Stimulated activated CD4-positive, alpha-beta T cell treated with anti-CD3 and anti-CD28 coated beads, Interleukin-4, amount 100 ng/mL, for 24 hours (primary cell): ENCODE results near the gene SRPX.

Experiments
- DNase-seq: peaks from one replicate; pipeline ENCODE4 v3.0.0-alpha.2; 2020

SRPX gene

DNA sequence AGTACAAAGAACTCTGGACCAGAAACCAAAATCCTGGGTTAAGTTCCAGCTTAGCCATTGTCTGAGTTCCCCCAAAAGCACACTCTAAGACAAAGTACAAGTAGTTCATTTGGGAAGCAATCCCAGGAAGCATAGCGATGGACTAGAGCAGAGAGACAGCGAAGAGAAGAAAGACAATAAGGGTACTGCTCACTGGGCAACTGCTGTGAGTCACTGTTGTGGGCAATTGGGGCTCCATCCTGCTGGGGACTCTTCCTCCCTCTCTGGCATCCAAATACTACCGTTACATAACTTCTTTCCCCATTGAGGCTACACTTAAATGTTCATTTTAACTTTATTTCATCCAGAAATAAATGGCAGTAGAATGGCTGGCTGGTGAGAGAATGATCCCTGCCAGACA lies 14.1 kb downstream of the SRPX start:
- no peak for DNase-seq

DNA sequence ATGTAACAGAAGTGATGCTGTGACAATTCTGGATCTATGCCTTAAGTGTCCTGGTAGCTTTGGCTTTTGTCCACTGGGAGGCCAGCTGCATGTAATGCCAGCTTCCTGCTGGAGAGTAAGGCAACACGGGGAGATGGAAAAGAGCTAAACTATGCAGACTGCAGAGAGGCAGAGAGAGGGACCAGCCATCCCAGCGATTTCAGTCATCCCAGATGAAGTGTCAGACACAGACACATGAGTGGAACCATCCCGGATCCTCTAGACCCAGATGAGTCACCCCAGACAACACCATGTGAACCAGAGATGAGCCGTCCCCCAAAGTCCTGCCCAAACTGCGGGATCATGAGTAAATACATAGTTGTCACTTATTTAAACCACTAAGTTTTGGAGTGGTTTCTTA lies 14.6 kb downstream of the SRPX start:
- DNase-seq, result no peak

DNA sequence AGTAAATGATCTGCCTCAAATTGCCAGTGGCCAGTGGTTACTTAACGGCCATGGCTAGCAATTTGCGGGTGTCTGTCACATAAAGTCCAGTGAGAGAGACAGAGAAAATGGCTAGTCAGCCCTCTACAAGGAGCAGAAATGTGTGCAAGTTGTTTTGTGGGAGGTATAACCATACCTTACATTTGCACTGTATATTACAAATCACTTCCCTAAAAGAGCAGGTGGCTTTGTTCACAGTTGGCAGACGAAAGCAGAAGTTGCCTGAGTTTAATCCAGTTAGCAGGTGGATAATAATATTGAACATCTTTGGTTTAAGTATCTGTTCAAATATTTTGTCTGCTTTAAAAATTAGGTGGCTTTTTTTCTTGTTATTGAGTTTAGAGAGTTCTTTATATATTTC lies 15.6 kb downstream of the SRPX start:
- DNase-seq, result no peak

DNA sequence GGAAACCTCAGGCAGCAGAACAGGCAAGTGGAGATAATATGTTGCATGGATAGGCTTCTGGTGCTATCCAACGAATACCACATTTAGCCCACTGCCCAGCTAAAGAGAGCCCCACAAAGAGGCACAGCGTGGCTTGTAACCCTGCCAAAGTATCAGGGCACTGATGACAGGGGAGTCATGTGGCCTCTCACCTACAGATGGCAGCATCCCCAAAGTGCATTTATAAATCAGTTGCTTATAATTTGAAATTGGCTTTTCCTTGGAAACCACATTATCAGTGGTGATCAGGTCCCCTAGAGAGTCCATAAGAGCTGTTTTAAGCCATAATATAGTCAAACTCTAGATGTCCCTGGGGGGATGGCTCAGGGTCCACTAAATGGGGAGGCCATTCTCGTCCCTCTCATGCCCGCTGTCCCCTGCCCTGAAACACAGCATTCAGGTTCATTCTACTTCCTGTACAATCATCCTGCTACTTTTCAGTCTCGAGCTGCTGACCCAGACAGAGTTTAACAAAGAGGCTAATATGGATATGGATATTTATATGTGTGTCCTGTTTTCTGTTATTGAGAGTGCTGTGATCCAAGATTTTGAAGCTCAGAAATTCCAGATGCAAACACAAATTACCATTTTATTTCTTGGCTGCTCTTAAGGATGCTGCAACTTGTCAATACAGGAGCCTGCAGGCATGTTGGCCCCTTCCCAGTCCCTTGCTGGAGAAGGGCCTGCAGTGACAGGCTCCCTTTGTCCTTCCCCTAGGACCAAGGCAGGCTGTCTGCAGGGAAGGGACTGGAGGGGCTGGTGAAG lies 28.5 kb downstream of the SRPX start:
- no peak for DNase-seq

DNA sequence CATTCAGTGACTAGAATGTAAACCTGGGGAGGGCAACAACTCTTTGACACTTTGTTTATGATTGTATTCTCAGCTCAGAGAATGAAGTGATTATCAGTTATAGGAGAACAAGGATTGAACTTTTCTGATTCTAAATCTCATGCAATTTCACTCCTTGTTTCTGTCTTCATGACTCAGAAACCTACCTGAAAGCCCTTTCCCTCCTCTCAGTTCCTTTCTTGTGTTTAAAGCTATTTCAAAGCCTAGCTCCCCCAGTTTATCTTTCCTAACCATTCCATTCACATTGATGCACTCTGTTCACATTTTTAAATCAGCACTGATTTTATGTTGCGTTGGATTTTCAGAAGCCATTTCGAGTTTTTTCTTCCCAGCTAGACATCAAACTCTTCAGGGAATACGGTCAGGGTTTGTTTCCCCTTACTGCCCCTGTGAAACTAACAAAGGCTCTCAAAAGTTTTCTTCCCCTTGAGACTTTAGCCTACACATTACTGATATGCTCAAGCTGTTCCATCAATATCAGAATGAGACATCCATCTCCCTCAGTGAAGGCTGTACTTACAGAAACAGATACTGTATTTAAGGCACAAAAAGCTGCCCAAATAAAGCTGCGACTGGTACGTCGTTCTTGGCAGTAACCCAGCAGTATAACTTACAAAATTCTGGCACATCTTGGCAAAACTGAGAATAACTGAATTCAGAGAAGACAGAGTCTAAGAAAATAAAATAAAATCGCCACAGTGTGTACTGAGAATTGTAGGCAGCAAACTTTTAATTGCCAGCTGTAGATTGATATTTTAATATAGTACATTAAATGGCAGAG lies 31.0 kb downstream of the SRPX start:
- DNase-seq, result no peak

DNA sequence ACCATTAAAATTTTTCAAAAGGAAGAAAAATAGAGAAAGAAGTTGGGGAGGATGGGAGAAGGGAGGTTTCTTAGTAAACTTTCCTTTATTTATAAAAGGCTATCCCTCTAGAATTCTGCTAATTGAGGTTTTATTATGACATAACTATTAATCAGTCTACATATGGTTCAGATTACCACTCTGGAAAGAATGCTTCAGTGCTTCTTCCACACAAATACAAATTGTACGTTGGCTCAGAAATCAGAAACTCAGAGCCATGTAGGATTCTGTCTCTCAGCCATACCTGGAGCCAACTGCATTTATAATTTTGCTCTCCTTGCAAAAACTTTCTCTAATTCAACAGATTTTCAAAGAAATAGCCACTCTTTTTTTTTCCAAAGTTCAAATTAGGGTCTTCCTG lies 37.1 kb downstream of the SRPX start:
- no peak for DNase-seq

DNA sequence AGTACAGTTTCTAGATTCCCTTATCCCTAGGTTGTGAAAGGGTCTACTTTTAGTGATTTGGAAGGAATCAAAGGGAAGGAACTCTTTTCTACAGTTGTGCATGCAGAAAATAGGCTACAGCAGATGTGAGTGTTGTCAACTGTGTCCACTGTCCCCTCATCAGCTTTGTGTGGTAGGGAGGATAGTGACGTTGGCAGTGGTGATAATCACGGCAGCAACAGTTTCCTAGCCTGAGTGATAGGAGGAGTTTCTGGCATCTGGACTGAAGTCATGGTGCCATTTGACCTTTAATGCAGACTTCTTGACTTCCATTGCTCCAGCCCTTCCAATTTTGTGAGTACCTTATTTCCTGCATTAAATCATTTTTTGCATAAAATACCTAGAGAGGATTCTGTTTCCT lies 39.3 kb downstream of the SRPX start:
- no peak for DNase-seq

DNA sequence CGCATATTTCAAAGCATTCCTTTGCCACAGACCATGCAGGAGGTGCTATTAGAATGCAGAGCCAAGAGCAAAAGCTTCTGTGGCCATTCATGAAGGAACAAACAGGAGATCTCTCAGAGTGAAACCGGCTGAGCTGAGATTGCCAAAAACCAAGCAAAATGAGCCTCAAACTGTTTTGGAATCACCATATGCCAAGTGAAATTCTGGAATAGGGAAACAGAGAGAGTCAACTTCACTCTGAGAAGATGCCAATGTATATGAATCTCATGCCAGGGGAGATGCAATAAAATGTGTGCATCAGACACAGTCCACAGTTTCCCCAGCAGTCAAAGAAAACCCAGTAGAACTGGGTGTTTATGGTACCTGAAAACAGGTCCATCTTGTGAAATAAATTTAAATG lies 42.3 kb downstream of the SRPX start:
- DNase-seq, result no peak

DNA sequence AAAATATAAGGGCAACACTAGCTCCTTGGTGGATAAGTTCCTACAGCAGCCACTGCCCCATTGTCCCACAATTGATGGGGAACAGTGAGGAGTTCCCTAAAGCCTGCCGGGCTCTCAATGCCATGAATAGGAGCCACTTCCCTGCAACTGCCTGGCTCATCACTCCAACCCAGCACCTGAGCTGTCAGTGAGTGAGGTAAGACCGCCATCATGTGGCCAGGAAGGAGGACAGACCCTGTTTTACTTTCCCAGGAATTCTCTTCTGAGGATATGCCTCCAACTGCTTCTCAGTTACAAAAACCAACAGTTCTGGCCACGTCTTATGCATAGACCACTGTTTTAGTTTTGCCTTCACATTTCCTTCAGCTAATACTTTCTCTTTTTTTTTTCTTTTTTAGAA lies 45.5 kb downstream of the SRPX start:
- no peak for DNase-seq

DNA sequence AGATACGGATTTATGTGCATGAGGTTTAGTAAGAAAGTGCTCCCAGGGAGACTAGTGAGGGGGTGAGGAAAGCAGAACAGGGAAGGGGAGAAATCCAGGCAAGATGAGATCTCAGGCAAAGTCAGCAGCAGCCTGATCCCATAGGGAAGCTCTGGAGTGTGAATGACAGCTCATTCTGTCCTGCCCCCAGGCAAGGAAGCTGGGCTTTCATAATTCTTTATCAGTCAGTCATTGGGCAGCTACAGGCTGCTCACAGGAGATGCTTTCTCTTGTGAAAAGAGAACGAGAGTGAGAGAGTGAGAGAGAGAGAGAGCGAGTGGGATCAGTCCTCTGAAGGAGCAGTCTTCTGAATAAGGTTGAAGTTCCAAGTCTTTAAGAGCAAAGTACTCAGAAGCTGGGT lies 48.1 kb downstream of the SRPX start:
- no peak for DNase-seq

DNA sequence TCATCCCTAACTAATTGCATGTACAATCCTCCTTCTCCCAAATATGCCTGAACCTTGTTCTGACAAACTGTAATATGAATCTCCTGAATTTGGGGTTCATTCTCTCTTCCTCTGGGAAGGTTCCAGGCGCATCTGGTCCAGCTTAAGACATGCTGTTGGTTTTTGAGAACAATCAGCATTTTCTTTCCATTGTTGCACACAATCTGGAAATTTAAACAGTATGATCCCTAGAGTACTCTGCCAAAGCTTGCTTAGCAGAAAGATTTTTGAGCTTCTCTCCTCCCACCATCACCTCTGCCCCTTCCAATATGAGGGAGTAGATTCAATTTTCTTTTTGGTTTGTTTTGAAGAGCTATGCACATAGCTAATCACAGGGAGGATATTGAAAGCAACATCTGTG lies 50.1 kb downstream of the SRPX start:
- DNase-seq, result no peak

DNA sequence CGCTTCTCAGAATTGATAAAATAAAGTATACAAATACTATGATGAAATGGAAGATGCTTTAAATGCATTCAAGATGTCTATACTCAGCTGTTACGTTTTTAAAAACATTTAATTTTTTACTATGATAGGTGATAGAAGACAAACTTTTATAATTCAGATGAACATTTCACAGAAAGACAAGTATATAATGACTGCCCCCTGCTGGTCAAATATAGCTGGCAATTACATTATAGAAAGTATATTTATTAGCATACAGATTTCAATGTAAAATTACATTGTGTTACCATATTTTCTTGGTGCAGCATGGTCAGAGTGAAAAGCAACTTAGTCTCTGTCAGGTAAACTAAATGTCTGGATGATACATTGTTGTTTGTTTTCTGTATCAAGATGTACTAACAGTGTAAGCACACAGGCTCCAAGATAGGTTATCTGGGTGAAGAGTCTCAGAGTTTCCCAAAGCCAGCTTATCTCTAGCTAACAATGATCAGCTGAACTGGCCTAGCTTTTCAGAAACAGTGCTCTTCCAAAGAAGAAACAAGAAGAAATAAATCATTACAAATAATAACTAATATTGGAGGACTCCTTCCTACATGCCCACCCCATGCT lies 54.1 kb downstream of the SRPX start:
- peak; percentile 17 for DNase-seq

DNA sequence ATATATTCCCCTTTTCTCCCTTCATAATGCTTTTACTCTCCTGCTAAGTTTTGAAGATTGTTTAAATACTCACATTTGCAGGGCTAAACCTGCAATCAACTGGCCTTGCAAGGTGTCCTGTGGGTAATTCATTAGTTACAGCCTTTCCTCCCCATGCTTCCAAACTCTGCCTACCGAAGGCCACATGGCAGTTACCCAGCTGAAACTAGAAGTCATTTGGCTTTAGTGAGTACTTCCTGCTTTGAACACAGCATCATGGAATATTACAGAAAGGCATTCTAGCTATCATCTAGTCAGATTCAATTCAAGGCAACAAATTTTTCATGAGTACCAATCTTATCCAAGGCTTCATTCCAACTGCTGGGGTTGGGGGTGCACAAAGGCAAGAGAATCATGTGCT lies 55.6 kb downstream of the SRPX start:
- DNase-seq, result no peak

DNA sequence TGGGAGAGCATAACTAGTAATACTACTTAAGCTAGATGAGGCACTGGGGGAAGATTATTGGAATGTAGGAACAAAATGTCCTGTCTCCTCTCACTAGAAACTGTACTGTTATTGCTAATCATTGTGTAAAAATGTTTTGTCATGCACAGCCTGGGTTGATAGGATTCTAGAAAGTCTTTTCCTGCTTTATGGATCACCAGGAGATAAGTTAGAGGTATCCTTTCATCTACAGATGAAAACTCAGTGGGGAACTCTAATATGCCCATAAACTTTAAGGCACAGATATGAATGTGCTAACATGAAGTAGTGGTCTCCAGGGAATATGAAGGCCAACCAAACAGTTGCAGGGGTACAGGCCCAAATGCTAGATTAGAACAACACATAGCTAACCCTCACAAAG lies 57.5 kb downstream of the SRPX start:
- DNase-seq, result no peak

DNA sequence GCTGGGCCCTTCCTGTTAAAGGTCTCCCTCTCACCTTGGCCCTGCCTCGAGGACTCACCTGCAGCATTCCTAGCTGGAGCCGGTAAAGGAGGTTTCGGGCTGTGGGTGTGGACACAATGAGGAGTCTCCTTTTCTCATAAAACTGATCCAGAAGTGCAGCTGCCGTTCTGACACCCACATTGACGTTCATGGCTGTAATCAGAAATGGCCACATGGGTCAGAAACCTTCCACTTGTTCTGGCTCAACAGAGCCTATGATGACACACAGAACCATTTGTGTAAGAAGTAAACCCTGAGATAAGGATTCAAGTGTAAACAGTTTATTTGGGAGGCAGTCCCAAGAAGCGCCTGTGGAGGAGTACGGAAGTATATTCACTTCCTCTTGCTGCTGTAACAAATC lies 63.8 kb downstream of the SRPX start:
- no peak for DNase-seq

DNA sequence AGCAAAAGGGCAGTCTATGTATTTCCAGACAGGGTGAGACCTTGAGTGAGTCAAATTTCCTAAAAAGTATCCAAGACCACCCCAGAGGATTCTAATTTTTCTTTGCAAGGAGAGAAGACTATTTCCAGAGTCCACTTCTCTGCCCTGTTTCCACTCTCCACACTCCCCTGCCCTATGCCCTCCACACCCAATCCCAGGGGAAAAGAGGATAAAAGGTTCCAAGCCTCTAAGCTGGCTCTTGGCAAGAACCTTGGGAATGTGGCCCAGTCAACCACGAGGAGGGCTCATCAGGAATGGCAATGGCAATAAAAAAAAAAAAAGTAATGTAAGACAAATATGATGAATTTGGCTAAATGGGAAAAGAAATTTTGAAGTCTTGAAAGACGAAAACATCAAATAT lies 65.9 kb downstream of the SRPX start:
- no peak for DNase-seq

DNA sequence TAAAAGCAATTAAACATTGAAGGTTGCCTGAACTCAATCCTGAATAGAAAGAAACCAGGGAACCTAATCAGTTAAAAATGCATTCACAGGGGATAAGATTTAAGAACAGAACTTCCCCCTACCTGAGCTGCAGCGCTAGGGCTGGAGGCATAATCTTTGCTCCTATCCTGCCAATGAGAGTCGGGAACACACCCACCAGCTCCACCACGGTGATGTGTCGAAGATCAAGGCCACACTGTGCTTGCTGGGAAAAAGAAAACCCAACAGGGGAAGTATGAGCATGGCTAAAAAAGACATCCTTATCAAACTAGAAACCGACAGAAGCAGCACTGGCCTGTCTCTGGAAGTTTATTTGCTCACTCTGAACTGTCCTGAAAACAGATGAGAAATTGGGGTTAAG lies 66.3 kb downstream of the SRPX start:
- no peak for DNase-seq

DNA sequence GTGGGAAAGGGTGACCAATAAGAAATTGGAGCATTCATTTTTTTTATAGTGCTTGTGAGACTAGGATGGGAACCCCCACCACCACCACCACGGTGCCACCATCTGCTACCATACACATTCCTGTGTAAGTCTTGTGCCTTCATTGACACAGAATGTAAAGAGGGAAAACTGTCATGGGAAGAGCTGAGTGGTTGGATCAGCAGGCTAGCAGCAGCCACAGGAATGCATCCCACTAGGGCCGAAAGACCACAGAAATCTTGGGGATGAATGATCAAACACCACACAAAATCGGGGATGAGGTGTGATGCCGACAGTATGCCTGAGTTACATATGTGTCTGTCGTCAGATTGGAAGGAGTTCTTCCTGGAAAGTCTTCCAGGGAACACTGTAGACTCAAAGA lies 69.2 kb downstream of the SRPX start:
- no peak for DNase-seq

DNA sequence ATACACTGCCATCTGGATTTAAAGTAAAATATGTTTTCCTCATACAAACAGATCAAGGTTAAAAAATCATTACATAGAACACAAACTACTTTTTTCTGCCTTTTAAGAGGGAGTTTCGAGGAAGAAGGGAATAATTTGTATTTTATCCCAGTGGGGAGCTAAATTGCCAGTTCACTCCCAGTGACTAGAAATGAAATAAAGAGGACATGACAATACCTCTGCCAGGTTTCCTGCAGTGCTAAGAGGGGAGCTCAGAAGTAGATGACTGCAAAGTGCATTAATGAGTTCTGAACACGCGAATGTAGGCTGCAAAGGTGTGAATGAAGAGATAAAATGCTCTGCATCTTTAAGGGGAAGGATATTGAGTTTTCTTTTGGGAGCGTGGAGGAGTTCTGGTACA lies 69.7 kb downstream of the SRPX start:
- no peak for DNase-seq

DNA sequence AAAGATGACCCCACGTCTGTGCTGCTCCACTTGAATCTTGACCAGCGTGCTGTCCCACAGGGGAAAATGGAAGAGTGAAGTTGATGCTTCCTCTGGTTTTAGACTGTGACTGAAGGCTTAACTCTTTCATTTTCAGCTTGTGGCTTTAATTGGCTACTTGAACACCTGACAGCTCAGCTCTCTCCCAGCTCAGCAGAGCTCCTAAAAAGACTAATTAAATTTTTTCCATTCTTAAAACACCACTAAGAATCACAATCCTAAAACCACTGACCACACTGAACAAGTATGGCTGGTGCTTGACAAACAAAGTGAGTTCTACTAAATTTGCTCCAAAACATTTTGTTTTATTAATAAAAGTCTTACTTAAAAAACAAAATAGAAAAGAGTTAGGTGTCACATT lies 71.7 kb downstream of the SRPX start:
- DNase-seq, result no peak

DNA sequence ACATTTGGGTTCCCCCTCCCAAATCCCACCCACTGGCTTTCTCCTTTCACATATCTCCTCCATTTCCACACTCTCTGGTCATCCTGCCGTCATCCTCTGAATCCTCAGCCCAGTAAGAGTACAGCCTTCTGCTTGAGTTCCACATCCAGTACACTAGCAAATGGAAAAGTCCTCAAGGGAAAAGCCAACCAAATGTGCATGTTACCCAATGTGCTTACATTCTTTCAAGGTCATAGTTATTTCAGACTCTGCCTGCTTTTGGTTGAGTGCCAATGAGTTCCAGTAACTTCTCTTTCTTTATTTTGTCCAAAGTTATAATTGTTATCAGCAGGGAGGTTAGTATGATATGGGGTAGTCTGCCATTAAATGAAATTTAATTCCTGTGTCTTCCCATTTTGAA lies 78.1 kb downstream of the SRPX start:
- no peak for DNase-seq

DNA sequence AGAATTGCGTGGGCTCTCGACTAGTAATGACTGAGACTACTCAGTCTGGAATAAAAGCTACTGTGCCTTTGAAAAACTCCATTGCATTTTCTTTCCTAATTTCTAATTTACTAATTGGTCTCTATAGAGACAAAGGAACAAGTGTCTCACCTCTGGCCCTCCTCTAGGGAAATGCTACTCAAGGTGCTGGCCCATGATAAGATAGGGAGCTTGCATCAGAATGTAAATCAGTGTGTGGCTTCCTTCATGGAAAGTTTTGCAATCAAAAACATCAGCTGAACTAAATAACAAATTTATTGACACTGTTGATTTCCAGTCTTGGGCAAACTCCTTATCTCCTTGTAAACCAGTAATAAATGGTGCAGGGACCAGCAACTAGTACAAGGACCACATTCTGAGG lies 81.8 kb downstream of the SRPX start:
- DNase-seq, result no peak

DNA sequence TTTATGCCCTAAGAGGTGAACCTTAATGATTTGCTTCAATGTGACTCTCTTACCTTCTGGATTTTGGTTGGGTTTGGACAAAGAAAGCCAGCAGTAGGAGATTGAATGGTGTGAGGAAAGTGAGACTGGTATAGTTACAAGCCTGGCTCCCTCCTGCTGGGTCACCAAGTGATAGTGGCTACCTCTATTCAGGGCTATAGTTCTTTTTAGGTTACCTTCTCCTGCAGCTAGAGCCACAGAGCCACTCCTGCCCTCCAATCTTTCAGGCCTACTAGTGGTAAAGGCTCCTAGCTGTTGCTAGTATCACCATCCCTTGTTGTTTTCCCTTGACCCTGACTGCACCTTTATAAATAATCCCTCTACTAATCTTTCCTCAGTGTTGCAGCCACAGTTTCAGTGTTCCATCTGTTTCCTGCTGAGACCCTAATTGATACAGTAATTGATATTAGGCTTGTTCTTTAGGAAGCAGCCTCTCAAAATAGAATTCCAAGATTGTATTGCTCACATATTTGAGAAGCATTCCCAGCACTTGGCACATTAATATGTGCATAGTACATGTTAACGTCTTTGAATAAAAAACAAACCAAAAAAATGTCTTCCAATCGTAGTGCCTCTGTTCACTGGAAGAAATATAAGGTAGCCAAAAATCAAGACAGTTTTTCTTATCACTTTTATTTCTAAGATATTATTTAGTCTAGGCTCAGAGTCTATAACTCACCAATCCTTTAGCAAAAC lies 82.3 kb downstream of the SRPX start:
- no peak for DNase-seq

DNA sequence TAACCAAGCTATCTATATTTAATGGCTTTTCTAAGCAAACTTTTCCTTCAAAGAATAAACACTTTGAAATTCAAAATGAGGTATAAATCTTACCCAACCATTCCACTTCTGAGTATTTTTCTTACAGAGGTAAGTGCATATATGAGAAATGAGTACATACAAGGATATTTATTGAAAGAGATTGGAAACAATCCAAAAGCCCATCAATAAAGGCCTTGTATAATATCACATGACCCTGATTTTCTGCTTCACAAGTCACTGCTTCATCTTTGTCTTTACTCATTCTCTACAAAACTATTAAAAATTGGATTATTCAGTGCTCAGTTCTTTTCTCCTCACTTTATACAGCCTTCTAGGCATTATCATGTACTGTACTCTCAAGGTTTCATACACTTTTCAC lies 91.3 kb downstream of the SRPX start:
- no peak for DNase-seq
